OCI-LY3 (cell line): ENCODE data around the gene NEDD4L.

Experiments
- H2AFZ ChIP-seq: fragments of 200-600, 300-600 bp; shearing (Covaris generic); 2 replicates; pipeline ENCODE4 v1.6.0; 2014; ENCODE audit warnings: antibody characterized with exemption, low read depth, low read length
- H3K27ac ChIP-seq: fragments of 200-600, 300-600 bp; sonication (generic); 2 replicates; pipeline ENCODE4 v1.5.1; 2014; ENCODE audit warnings: mild to moderate bottlenecking, low read length, moderate library complexity, mixed read lengths
- H3K27me3 ChIP-seq: fragments of 200-600, 300-600 bp; sonication (generic); 2 replicates; pipeline ENCODE4 v1.6.1; 2014; ENCODE audit warnings: low read depth, low read length, mixed read lengths
- H3K36me3 ChIP-seq: fragments of 200-600, 300-600 bp; sonication (generic); replicated peaks from 2 replicates; pipeline ENCODE3; 2014; ENCODE audit warnings: low read depth, low read length, mixed read lengths
- H3K4me1 ChIP-seq: fragments of 300-600, 200-600 bp; sonication (generic); 2 replicates; pipeline ENCODE4 v1.6.1; 2014; ENCODE audit warnings: low read length, mixed read lengths
- H3K4me2 ChIP-seq: fragments of 200-600, 300-600 bp; sonication (generic); 2 replicates; pipeline ENCODE4 v1.6.1; 2014; ENCODE audit warnings: low read length, mixed read lengths
- H3K4me3 ChIP-seq: fragments of 300-600, 200-600 bp; sonication (generic); 2 replicates; pipeline ENCODE4 v1.5.1; 2014; ENCODE audit warnings: antibody characterized with exemption, mild to moderate bottlenecking, low read length, moderate library complexity
- H3K79me2 ChIP-seq: fragments of 300-600, 200-600 bp; shearing (Covaris generic); 2 replicates; pipeline ENCODE4 v1.6.1; 2014; ENCODE audit warnings: mild to moderate bottlenecking, low read length, mixed read lengths
- H3K9ac ChIP-seq: fragments of 300-600, 200-600 bp; shearing (Covaris generic); 2 replicates; pipeline ENCODE4 v1.6.0; 2014; ENCODE audit warnings: mild to moderate bottlenecking, low read length, moderate library complexity
- H3K9me3 ChIP-seq: fragments of 200-600, 300-600 bp; shearing (Covaris generic); 2 replicates; pipeline ENCODE4 v1.6.1; 2014; ENCODE audit warnings: low read length, mixed read lengths; ENCODE audit not compliant: insufficient read depth
- H4K20me1 ChIP-seq: fragments of 200-600, 300-600 bp; sonication (generic); 2 replicates; pipeline ENCODE4 v1.6.1; 2016; ENCODE audit warnings: low read length, mixed read lengths; ENCODE audit not compliant: insufficient read depth
- EZH2phosphoT487 ChIP-seq: fragments of 200-600 bp; shearing (Covaris generic); IDR thresholded peaks from 2 replicates; pipeline ENCODE4 v1.6.1; 2018; ENCODE audit warnings: antibody characterized with exemption, mixed run types, low read depth
- TF ChIP-seq, protein P1 (sequence below): fragments of 200-600, 300-600 bp; sonication (generic); IDR thresholded peaks from 2 replicates; pipeline ENCODE4 v1.5.1; 2014; ENCODE audit warnings: antibody characterized with exemption, low read length, low read depth

The NEDD4L gene

DNA sequence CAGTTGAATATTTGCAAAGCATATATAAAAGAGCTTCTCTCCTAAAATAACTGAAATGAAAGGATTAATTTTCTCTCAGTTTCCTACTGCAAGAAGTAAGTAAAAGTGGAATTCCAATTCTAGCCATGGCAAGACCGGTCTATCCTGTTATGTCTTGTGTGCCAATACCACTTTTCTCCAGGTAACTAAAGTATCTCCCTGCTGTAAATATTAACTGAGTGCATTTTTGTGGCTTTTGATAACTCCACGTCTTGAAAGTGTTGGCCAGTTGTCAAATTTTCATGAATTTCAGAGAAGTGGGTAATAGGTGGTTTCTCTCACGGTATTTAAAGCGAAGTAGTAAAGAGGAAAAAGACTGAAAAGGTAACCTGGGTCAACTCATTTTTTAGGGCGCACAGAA, 225.9 kb downstream of the NEDD4L start:
- TF ChIP-seq EZH2phosphoT487: no peak
- peaks cover 25% of the 10 kb centered on the region for H3K36me3 ChIP-seq
- no peaks in the 10 kb centered on the region for H3K27me3 ChIP-seq
- no peak overlapping the region for H3K27ac ChIP-seq
- no peak overlapping the region for H3K9ac ChIP-seq
- no peaks in the 10 kb centered on the region for H3K9me3 ChIP-seq
- peaks cover 86% of the 10 kb centered on the region for H4K20me1 ChIP-seq
- H3K79me2 ChIP-seq: peaks cover 62% of the 10 kb centered on the region
- 0 out of 2 replicates have a peak, but pooled peaks cover 3% of the 10 kb centered on the region for H3K4me1 ChIP-seq
- H3K4me2 ChIP-seq: no peak overlapping the region
- H2AFZ ChIP-seq: no peak overlapping the region
- no peak overlapping the region for H3K4me3 ChIP-seq

DNA sequence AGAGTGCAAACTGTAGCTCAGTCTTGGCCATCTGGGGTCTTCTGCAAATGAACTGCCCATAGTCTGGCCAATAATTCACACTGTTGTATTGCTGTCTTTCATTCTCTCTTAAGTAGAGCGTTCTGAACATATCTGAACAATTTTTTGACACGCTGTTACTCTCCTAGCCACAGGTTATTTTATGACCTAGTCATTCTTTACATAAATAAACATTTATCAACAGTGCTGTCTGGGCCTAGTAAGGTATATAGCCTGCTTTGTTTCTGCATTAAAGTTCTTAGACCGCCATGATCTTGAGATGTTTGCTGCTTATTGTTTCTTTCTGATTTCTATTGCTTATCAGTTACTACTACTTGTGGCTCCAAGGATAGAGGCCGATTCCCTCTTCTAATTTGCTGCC, 226.4 kb downstream of the NEDD4L start:
- peaks cover 59% of the 10 kb centered on the region for H3K79me2 ChIP-seq

DNA sequence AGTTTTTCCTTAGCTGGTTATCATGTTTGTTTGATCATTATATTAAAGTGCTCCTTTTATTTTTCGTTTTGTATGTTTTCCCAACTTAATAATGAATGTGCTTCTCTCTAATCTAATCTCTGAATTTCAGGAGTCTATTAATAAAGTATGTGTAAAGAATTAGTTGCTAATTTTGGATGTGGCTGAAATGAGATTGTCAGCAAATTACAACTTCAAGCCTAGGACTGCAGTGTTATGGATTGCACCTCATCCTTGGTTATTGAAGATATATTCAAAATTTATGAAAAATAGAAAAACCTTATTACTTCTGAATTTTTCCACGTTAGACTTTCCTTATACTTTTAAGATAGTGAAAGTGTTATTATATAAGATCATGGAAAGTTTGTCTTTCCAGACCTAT, 227.7 kb downstream of the NEDD4L start:
- Histone ChIP-seq H3K79me2 (peaks cover 58% of the 10 kb centered on the region), H3K9me3 (no peaks in the 10 kb centered on the region), H3K4me1 (0 out of 2 replicates have a peak, but pooled peaks cover 3% of the 10 kb centered on the region), H3K36me3 (peaks cover 20% of the 10 kb centered on the region), H2AFZ (no peak overlapping the region), H3K4me2 (no peak overlapping the region), H3K4me3 (no peak overlapping the region), H3K27me3 (no peaks in the 10 kb centered on the region), H4K20me1 (peaks cover 82% of the 10 kb centered on the region), H3K27ac (no peak overlapping the region), H3K9ac (no peak overlapping the region)
- TF ChIP-seq EZH2phosphoT487: no peak
- TF ChIP-seq, protein P1, sequence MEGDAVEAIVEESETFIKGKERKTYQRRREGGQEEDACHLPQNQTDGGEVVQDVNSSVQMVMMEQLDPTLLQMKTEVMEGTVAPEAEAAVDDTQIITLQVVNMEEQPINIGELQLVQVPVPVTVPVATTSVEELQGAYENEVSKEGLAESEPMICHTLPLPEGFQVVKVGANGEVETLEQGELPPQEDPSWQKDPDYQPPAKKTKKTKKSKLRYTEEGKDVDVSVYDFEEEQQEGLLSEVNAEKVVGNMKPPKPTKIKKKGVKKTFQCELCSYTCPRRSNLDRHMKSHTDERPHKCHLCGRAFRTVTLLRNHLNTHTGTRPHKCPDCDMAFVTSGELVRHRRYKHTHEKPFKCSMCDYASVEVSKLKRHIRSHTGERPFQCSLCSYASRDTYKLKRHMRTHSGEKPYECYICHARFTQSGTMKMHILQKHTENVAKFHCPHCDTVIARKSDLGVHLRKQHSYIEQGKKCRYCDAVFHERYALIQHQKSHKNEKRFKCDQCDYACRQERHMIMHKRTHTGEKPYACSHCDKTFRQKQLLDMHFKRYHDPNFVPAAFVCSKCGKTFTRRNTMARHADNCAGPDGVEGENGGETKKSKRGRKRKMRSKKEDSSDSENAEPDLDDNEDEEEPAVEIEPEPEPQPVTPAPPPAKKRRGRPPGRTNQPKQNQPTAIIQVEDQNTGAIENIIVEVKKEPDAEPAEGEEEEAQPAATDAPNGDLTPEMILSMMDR: no peak

More for the DNA sequence above, 226.4 kb downstream of the NEDD4L start:
- no peak overlapping the region for H3K9ac ChIP-seq
- no peak overlapping the region for H3K4me2 ChIP-seq
- H3K27ac ChIP-seq: no peak overlapping the region
- no peaks in the 10 kb centered on the region for H3K27me3 ChIP-seq
- H2AFZ ChIP-seq: no peak overlapping the region
- H3K4me1 ChIP-seq: 0 out of 2 replicates have a peak, but pooled peaks cover 3% of the 10 kb centered on the region
- H4K20me1 ChIP-seq: peaks cover 84% of the 10 kb centered on the region
- H3K4me3 ChIP-seq: no peak overlapping the region
- TF ChIP-seq, protein P1: no peak
- no peak for TF ChIP-seq EZH2phosphoT487
- no peaks in the 10 kb centered on the region for H3K9me3 ChIP-seq
- peaks cover 20% of the 10 kb centered on the region for H3K36me3 ChIP-seq

DNA sequence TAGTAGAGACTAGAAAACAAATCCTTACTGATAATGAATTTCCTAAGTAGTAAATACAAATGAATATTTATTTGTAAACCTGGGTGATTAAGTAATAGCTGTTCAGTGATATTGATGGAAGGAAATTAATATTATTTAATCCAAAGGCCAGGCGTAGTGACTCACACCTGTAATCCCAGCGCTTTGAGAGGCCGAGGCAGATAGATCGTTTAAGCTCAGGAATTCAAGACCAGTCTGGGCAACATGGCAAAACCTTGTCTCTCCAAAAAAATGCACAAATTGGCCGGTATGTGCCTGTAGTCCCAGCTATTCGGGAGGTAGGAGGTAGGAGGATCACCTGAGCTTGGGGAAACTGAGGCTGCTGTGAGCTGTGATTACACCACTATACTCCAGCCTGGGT, 228.2 kb downstream of the NEDD4L start:
- Histone ChIP-seq H2AFZ (no peak overlapping the region), H3K36me3 (peaks cover 20% of the 10 kb centered on the region), H3K4me3 (no peak overlapping the region), H3K9ac (no peak overlapping the region), H3K79me2 (peaks cover 61% of the 10 kb centered on the region), H3K9me3 (no peaks in the 10 kb centered on the region), H3K4me2 (no peak overlapping the region), H4K20me1 (peaks cover 82% of the 10 kb centered on the region), H3K27ac (no peak overlapping the region), H3K27me3 (no peaks in the 10 kb centered on the region), H3K4me1 (0 out of 2 replicates have a peak, but pooled peaks cover 3% of the 10 kb centered on the region)
- TF ChIP-seq, protein P1: no peak
- no peak for TF ChIP-seq EZH2phosphoT487
